Neuron (in vitro differentiated cells): ENCODE measurements around the gene CDS2.

ENCODE experiments used
- H2AFZ ChIP-seq: one replicate; pipeline ENCODE4 v1.6.1; 2013; ENCODE audit warnings: low read depth, mild to moderate bottlenecking, inconsistent platforms, low read length, moderate library complexity
- H3K27me3 ChIP-seq: one replicate; pipeline ENCODE4 v1.6.1; 2013; ENCODE audit warnings: low read length; ENCODE audit not compliant: insufficient read depth
- H3K36me3 ChIP-seq: one replicate; pipeline ENCODE4 v1.6.1; 2013; ENCODE audit warnings: low read length; ENCODE audit not compliant: insufficient read depth
- H3K4me1 ChIP-seq: one replicate; pipeline ENCODE4 v1.6.1; 2013; ENCODE audit warnings: low read length; ENCODE audit not compliant: insufficient read depth
- H3K4me3 ChIP-seq: 2 replicates; pipeline ENCODE4 v1.5.1; 2013; ENCODE audit warnings: mild to moderate bottlenecking, low read length, moderate library complexity
- H3K9me3 ChIP-seq: one replicate; pipeline ENCODE4 v1.6.1; 2013; ENCODE audit warnings: low read length

CDS2 gene

GRCh38 chr20:5168651-5169396 lies 42.0 kb downstream of the CDS2 start:
- Histone ChIP-seq H3K27me3 (no peaks in the 10 kb centered on the region), H3K4me3 (no peak overlapping the region), H3K36me3 (peaks cover 6% of the 10 kb centered on the region), H3K4me1 (peaks cover 42% of the 10 kb centered on the region), H2AFZ (no peak overlapping the region), H3K9me3 (no peaks in the 10 kb centered on the region)

- no peak overlapping the region for H3K4me3 ChIP-seq
- H3K36me3 ChIP-seq: peaks cover 7% of the 10 kb centered on the region
- H3K4me1 ChIP-seq: peaks cover 45% of the 10 kb centered on the region
- no peaks in the 10 kb centered on the region for H3K9me3 ChIP-seq
- no peak overlapping the region for H2AFZ ChIP-seq
- H3K27me3 ChIP-seq: no peaks in the 10 kb centered on the region
Observed at GRCh38 chr20:5170341-5170740, 43.5 kb downstream of the CDS2 start.

GRCh38 chr20:5171064-5171789 lies 44.4 kb downstream of the CDS2 start:
- peaks cover 8% of the 10 kb centered on the region for H3K36me3 ChIP-seq
- H2AFZ ChIP-seq: no peak overlapping the region
- no peaks in the 10 kb centered on the region for H3K9me3 ChIP-seq
- H3K4me1 ChIP-seq: peaks cover 49% of the 10 kb centered on the region
- no peak overlapping the region for H3K4me3 ChIP-seq
- H3K27me3 ChIP-seq: no peaks in the 10 kb centered on the region

GRCh38 chr20:5171790-5172164 lies 45.0 kb downstream of the CDS2 start:
- Histone ChIP-seq H3K9me3 (no peaks in the 10 kb centered on the region), H3K27me3 (no peaks in the 10 kb centered on the region), H2AFZ (no peak overlapping the region), H3K4me3 (no peak overlapping the region), H3K36me3 (peaks cover 13% of the 10 kb centered on the region), H3K4me1 (peaks cover 44% of the 10 kb centered on the region)

GRCh38 chr20:5172167-5172601 lies 45.4 kb downstream of the CDS2 start:
- H2AFZ ChIP-seq: no peak overlapping the region

GRCh38 chr20:5172903-5173463 lies 46.2 kb downstream of the CDS2 start:
- H3K4me3 ChIP-seq: no peak overlapping the region
- H3K4me1 ChIP-seq: peaks cover 39% of the 10 kb centered on the region
- no peaks in the 10 kb centered on the region for H3K27me3 ChIP-seq
- H3K36me3 ChIP-seq: peaks cover 23% of the 10 kb centered on the region
- no peaks in the 10 kb centered on the region for H3K9me3 ChIP-seq
- H2AFZ ChIP-seq: no peak overlapping the region

More at GRCh38 chr20:5172167-5172601, 45.4 kb downstream of the CDS2 start:
- Histone ChIP-seq H3K9me3 (no peaks in the 10 kb centered on the region), H3K4me3 (no peak overlapping the region), H3K27me3 (no peaks in the 10 kb centered on the region), H3K4me1 (peaks cover 40% of the 10 kb centered on the region), H3K36me3 (peaks cover 17% of the 10 kb centered on the region)

- Histone ChIP-seq H3K4me1 (peaks cover 37% of the 10 kb centered on the region), H2AFZ (no peak overlapping the region), H3K4me3 (no peak overlapping the region), H3K27me3 (no peaks in the 10 kb centered on the region), H3K36me3 (peaks cover 31% of the 10 kb centered on the region), H3K9me3 (no peaks in the 10 kb centered on the region)
Observed at GRCh38 chr20:5173751-5174150, 46.9 kb downstream of the CDS2 start.

GRCh38 chr20:5177071-5177470 lies 50.3 kb downstream of the CDS2 start:
- Histone ChIP-seq H3K9me3 (no peaks in the 10 kb centered on the region), H3K4me3 (no peak overlapping the region), H3K27me3 (no peaks in the 10 kb centered on the region), H3K4me1 (peaks cover 7% of the 10 kb centered on the region), H3K36me3 (peaks cover 44% of the 10 kb centered on the region), H2AFZ (no peak overlapping the region)

- H2AFZ ChIP-seq: no peak overlapping the region
- no peaks in the 10 kb centered on the region for H3K27me3 ChIP-seq
- peaks cover 52% of the 10 kb centered on the region for H3K36me3 ChIP-seq
- H3K4me1 ChIP-seq: peaks cover 7% of the 10 kb centered on the region
- no peak overlapping the region for H3K4me3 ChIP-seq
- H3K9me3 ChIP-seq: no peaks in the 10 kb centered on the region
Observed at GRCh38 chr20:5178046-5178445, 51.2 kb downstream of the CDS2 start.

GRCh38 chr20:5180421-5180820 lies 53.6 kb downstream of the CDS2 start:
- Histone ChIP-seq H3K4me3 (no peak overlapping the region), H3K36me3 (peaks cover 61% of the 10 kb centered on the region), H2AFZ (no peak overlapping the region), H3K9me3 (no peaks in the 10 kb centered on the region), H3K27me3 (no peaks in the 10 kb centered on the region), H3K4me1 (peaks cover 3% of the 10 kb centered on the region)

GRCh38 chr20:5180933-5181332 lies 54.1 kb downstream of the CDS2 start:
- no peaks in the 10 kb centered on the region for H3K4me1 ChIP-seq
- no peaks in the 10 kb centered on the region for H3K27me3 ChIP-seq

GRCh38 chr20:5181492-5181891 lies 54.7 kb downstream of the CDS2 start:
- H3K4me3 ChIP-seq: no peak overlapping the region
- no peaks in the 10 kb centered on the region for H3K27me3 ChIP-seq
- no peaks in the 10 kb centered on the region for H3K4me1 ChIP-seq
- no peaks in the 10 kb centered on the region for H3K9me3 ChIP-seq
- no peak overlapping the region for H2AFZ ChIP-seq
- peaks cover 68% of the 10 kb centered on the region for H3K36me3 ChIP-seq

More at GRCh38 chr20:5180933-5181332, 54.1 kb downstream of the CDS2 start:
- Histone ChIP-seq H3K36me3 (peaks cover 66% of the 10 kb centered on the region), H3K4me3 (no peak overlapping the region), H2AFZ (no peak overlapping the region), H3K9me3 (no peaks in the 10 kb centered on the region)

- peaks cover 68% of the 10 kb centered on the region for H3K36me3 ChIP-seq
- H3K4me1 ChIP-seq: no peaks in the 10 kb centered on the region
- no peak overlapping the region for H3K4me3 ChIP-seq
- H3K27me3 ChIP-seq: no peaks in the 10 kb centered on the region
- H3K9me3 ChIP-seq: no peaks in the 10 kb centered on the region
- no peak overlapping the region for H2AFZ ChIP-seq
Observed at GRCh38 chr20:5181958-5182357, 55.1 kb downstream of the CDS2 start.
